Measurements from ENCODE around the gene MSRB1. TPM values are rescaled to one million over a fixed set of nuclear protein-coding genes. Genes with fewer than 3 reads are reported as not detected.

MSRB1 gene
- total and polyA plus RNA-seq, 2 of the 13 experiments (the other 11 are each of a cell fraction or from before 2014, with no cell fraction given), result 32.1 to 75.4 TPM

DNA sequence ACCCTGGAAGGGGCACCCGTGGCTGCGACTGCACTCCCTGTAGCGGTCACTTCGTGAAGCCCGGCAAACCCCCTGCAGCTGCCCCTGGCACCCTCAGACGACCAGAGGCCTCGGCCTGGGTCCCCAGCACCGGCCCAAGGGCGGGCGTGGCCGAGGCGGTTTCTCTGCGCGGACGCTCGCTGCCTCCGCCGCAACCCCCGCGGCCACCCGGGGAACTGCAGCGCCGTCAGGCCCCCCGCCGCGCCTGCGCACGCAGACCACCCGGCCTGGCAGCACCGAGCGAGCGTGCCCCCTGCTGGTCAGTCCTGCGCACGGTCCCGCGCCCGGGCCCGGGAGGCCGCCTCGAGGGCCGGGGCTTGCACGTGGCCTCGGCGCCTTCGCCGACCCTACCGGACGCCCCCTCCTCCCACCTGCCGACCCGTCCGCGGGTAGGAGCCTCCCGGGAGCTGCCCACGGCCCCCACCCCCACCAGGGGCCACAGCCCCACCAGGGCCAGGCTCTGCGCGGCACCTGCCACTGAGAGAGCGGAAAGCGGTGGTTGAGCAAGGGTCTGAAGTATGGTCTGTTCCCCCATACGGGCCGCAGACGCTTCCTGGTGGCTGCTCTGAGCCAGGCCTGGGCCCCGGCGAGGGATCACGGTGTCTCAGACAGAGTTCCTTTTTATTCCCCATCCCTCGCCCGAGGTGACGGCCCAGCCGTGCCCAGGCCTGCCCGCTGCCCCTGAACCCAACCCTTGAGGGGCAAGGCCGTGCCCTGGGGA lies 13.2 kb downstream of the MSRB1 start (continued):
- peak; percentile 70; the same call in 1 of the 2 replicates for TF ChIP-seq FOXO1 (CRISPR knock-in tag; IDR thresholded peaks at IDR 0.05)
- TF ChIP-seq MYNN (CRISPR knock-in tag; IDR thresholded peaks at IDR 0.05; ENCODE audit: low read depth), result no peak
- TF ChIP-seq MATR3 (CRISPR knock-in tag; IDR thresholded peaks at IDR 0.05), result no peak
- TF ChIP-seq POGZ (CRISPR knock-in tag; IDR thresholded peaks at IDR 0.05), result no peak
- TF ChIP-seq NCOA2 (CRISPR knock-in tag; IDR thresholded peaks at IDR 0.05), result no peak; the same call in 1 of the 2 replicates
- TF ChIP-seq SATB2 (CRISPR knock-in tag; IDR thresholded peaks at IDR 0.05), result no peak
- TF ChIP-seq ZNF350 (CRISPR knock-in tag; IDR thresholded peaks at IDR 0.05; ENCODE audit: borderline replicate concordance, low read depth), result no peak
- TF ChIP-seq, protein P1, sequence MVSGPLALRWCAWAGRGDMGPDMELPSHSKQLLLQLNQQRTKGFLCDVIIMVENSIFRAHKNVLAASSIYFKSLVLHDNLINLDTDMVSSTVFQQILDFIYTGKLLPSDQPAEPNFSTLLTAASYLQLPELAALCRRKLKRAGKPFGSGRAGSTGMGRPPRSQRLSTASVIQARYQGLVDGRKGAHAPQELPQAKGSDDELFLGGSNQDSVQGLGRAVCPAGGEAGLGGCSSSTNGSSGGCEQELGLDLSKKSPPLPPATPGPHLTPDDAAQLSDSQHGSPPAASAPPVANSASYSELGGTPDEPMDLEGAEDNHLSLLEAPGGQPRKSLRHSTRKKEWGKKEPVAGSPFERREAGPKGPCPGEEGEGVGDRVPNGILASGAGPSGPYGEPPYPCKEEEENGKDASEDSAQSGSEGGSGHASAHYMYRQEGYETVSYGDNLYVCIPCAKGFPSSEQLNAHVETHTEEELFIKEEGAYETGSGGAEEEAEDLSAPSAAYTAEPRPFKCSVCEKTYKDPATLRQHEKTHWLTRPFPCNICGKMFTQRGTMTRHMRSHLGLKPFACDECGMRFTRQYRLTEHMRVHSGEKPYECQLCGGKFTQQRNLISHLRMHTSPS (CRISPR knock-in tag; IDR thresholded peaks at IDR 0.05; ENCODE audit: low read depth), result peak; percentile 18; the same call in 1 of the 2 replicates
- no peak for TF ChIP-seq KAT2B (IDR thresholded peaks at IDR 0.05; ENCODE audit: borderline replicate concordance, low read depth, low read length)
- TF ChIP-seq REPIN1 (CRISPR knock-in tag; IDR thresholded peaks at IDR 0.05; ENCODE audit: borderline replicate concordance, low read depth), result peak; percentile 89
- TF ChIP-seq, protein P2, sequence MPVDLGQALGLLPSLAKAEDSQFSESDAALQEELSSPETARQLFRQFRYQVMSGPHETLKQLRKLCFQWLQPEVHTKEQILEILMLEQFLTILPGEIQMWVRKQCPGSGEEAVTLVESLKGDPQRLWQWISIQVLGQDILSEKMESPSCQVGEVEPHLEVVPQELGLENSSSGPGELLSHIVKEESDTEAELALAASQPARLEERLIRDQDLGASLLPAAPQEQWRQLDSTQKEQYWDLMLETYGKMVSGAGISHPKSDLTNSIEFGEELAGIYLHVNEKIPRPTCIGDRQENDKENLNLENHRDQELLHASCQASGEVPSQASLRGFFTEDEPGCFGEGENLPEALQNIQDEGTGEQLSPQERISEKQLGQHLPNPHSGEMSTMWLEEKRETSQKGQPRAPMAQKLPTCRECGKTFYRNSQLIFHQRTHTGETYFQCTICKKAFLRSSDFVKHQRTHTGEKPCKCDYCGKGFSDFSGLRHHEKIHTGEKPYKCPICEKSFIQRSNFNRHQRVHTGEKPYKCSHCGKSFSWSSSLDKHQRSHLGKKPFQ (CRISPR knock-in tag; IDR thresholded peaks at IDR 0.05; ENCODE audit: insufficient replicate concordance), result no peak
- TF ChIP-seq ZBTB7B (CRISPR knock-in tag; IDR thresholded peaks at IDR 0.05), result peak; percentile 68; the same call in 1 of the 2 replicates
- peak; percentile 43 for TF ChIP-seq KDM2A (CRISPR knock-in tag; IDR thresholded peaks at IDR 0.05; ENCODE audit: borderline replicate concordance, low read depth)
- TF ChIP-seq RARG (CRISPR knock-in tag; IDR thresholded peaks at IDR 0.05; ENCODE audit: low read depth), result no peak
- no peak for TF ChIP-seq NR1H2 (CRISPR knock-in tag; IDR thresholded peaks at IDR 0.05; ENCODE audit: borderline replicate concordance, low read depth)
- TF ChIP-seq JDP2 (CRISPR knock-in tag; IDR thresholded peaks at IDR 0.05; ENCODE audit: borderline replicate concordance), result no peak
- no peak for TF ChIP-seq MIER3 (CRISPR knock-in tag; IDR thresholded peaks at IDR 0.05; ENCODE audit: borderline replicate concordance)
- peak; percentile 91 for TF ChIP-seq ZSCAN31 (CRISPR knock-in tag; IDR thresholded peaks at IDR 0.05; ENCODE audit: low read depth)
- TF ChIP-seq, protein P3, sequence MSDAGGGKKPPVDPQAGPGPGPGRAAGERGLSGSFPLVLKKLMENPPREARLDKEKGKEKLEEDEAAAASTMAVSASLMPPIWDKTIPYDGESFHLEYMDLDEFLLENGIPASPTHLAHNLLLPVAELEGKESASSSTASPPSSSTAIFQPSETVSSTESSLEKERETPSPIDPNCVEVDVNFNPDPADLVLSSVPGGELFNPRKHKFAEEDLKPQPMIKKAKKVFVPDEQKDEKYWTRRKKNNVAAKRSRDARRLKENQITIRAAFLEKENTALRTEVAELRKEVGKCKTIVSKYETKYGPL (CRISPR knock-in tag; IDR thresholded peaks at IDR 0.05), result peak; percentile 44
- TF ChIP-seq ZNF839 (CRISPR knock-in tag; IDR thresholded peaks at IDR 0.05; ENCODE audit: borderline replicate concordance), result no peak
- TF ChIP-seq, protein P4, sequence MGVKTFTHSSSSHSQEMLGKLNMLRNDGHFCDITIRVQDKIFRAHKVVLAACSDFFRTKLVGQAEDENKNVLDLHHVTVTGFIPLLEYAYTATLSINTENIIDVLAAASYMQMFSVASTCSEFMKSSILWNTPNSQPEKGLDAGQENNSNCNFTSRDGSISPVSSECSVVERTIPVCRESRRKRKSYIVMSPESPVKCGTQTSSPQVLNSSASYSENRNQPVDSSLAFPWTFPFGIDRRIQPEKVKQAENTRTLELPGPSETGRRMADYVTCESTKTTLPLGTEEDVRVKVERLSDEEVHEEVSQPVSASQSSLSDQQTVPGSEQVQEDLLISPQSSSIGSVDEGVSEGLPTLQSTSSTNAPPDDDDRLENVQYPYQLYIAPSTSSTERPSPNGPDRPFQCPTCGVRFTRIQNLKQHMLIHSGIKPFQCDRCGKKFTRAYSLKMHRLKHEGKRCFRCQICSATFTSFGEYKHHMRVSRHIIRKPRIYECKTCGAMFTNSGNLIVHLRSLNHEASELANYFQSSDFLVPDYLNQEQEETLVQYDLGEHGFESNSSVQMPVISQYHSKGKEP (CRISPR knock-in tag; IDR thresholded peaks at IDR 0.05), result peak; percentile 89

Measured in HepG2 (cell line).